ENCODE measurements around the gene NPL.

Gene NPL

DNA sequence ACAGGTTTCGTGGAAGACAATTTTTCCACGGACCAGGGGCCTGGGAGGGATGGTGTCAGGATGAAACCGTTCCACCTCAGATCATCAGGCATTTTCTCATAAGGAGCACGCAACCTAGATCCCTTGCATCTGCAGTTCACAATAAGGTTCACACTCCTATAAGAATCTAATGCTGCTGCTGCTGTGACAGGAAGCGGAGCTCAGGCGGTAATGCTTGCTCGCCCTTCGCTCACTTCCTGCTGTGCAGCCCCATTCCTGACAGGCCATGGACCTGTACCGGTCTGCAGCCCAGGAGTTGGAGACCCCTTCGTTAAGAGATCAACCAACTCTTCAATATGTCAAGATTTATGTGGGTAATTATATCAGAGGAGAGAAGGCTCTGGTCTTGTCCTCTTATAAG, 46.2 kb downstream of the NPL start:
- no peak for DNase-seq (ENCODE audit: low read depth)
- TF ChIP-seq, protein P1, sequence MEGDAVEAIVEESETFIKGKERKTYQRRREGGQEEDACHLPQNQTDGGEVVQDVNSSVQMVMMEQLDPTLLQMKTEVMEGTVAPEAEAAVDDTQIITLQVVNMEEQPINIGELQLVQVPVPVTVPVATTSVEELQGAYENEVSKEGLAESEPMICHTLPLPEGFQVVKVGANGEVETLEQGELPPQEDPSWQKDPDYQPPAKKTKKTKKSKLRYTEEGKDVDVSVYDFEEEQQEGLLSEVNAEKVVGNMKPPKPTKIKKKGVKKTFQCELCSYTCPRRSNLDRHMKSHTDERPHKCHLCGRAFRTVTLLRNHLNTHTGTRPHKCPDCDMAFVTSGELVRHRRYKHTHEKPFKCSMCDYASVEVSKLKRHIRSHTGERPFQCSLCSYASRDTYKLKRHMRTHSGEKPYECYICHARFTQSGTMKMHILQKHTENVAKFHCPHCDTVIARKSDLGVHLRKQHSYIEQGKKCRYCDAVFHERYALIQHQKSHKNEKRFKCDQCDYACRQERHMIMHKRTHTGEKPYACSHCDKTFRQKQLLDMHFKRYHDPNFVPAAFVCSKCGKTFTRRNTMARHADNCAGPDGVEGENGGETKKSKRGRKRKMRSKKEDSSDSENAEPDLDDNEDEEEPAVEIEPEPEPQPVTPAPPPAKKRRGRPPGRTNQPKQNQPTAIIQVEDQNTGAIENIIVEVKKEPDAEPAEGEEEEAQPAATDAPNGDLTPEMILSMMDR (IDR thresholded peaks at IDR 0.05; ENCODE audit: insufficient read depth, low read depth, low read length, missing control alignments), result no peak
- H3K4me3 ChIP-seq (ENCODE audit: low read length), result no peak overlapping the region

DNA sequence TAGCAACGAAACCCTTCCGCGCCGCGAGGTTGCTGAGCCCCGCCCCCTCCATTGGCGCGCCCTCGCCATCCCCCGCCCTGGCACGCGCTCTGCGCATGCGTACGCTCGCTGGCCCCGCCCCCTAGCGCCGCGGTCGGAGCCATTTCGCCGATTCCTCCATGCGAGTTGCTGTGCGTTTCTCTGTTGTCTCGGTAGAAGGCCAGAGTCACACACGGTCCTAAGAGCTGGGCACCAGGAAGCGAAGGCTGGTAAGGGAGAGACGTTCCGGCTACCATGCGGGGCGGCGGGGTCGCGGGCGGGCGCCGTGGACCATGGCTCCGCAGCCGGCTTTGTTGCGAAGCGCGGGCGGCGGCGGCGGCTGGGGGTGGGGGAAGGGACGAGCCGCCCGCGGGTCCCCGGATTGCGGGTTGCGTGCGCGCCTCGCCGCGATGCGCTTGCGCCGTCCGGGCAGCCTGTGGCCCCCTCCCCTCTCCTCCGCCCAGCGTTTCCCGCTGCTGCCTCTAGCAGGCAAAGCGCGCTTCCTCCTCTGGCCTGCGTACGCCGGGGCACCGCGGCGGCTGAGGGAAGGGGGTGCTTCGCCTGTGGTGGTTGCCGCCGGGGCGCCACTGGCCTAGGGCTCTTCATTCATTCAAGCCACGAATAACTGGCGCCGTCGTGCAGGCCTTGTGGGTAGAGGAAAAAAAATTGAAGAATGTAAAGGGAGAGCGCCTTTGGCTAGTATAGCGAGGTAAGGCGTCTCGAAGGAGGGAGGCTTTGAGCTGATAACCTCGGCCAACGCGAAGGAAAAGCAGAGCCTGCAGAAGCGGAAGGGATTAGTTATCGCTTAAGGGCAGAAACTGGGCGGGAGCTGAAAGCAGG, 49.9 kb downstream of the NPL start, which contains the start of gene DHX9:
Gene DHX9 (plus strand): TSS at position 139 of the 858 bp plus-strand sequence. CDS start 3,220 bp downstream, outside the sequence.
- H3K4me3 ChIP-seq (ENCODE audit: low read length), result peak within 1 kb of the TSS; percentile 61
- TF ChIP-seq, protein P1 (IDR thresholded peaks at IDR 0.05; ENCODE audit: insufficient read depth, low read depth, low read length, missing control alignments), result no peak
- DNase-seq (ENCODE audit: low read depth), result peak; percentile 88

DNA sequence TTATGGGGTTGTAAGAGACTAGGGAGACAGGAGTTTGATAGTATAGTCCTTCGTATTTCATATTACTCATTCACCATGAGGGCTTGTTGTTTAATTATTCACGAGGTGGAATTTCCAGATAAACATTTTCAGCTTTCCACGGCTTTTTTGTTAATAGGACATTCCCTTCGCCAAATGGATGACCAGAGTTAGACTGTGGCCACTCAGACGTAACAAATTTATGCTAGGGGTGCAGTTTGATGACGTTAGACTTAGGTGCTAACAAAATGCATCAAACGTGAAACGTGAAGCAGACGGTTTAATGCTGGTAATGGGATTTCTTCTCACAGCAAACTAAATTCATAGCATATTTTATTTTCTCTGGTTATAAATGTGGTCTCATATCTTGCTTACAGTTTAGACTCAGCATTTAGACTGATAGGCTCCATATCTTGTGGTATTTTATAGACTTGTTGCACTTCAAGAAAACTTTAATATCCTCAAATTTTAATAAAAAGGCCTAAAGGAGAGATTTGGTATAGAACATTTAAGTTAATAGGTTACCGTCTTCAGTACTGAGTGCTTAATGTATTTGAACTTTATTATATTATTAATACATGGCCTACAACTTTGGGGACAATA, 51.9 kb downstream of the NPL start:
- peak overlapping the region; percentile 61 for H3K4me3 ChIP-seq (ENCODE audit: low read length)
- DNase-seq (ENCODE audit: low read depth), result peak; percentile 42
- TF ChIP-seq, protein P1 (IDR thresholded peaks at IDR 0.05; ENCODE audit: insufficient read depth, low read depth, low read length, missing control alignments), result no peak

DNA sequence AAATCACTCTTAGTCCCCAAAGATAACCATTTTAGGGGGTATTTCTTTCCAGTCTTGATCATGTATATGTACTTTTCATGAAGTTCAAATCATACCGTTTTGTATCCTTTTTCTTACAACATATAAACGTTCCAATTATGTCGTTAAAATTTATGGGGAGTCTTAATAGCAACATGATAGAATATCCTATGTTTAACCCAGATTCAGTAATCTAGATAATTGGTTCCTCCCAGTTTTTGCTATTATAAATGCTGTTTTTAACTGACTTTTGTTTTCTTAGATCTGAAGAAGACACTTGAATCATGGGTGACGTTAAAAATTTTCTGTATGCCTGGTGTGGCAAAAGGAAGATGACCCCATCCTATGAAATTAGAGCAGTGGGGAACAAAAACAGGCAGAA, 52.7 kb downstream of the NPL start:
- DNase-seq (ENCODE audit: low read depth), result no peak
- TF ChIP-seq, protein P1 (IDR thresholded peaks at IDR 0.05; ENCODE audit: insufficient read depth, low read depth, low read length, missing control alignments), result no peak
- H3K4me3 ChIP-seq (ENCODE audit: low read length), result no peak overlapping the region

DNA sequence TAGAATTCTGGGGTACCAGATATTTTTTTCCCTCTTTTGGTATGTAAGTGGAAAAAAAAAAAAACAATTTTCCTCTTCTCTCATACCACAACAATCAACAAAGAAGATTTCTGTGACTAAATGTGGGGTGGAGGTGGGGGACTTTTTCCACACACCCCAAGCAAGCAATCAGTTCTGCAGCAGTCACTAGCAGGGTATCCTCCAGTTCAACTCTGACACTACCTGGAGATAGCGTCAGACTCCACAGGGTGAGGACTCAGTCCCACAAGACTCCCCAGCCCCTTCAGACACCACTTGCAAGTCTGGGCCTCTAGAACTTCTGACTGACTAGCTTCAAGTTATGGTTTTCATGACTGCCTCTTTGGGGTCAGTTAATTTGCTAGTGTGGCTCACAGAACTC, 55.8 kb downstream of the NPL start:
- TF ChIP-seq, protein P1 (IDR thresholded peaks at IDR 0.05; ENCODE audit: insufficient read depth, low read depth, low read length, missing control alignments), result no peak
- DNase-seq (ENCODE audit: low read depth), result no peak
- H3K4me3 ChIP-seq (ENCODE audit: low read length), result no peak overlapping the region

DNA sequence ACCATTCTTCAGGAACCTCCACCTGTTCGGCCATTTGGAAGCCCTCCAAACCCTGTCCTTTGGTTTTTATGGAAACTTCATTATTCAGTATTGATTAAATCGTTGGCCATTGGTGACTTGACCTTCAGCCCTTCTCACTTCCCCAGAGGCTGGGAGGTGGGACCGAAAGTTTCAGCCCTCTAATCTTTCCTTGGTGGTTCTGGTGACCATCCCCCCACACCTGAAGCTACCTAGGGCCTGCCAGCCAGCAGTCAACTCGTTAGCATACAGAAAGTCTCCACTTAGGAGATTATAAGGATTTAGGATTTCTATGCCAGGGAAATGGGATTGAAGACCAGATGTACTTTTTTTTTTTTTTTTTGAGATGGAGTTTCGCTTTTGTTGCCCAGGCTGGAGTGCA, 56.3 kb downstream of the NPL start:
- no peak overlapping the region for H3K4me3 ChIP-seq (ENCODE audit: low read length)
- TF ChIP-seq, protein P1 (IDR thresholded peaks at IDR 0.05; ENCODE audit: insufficient read depth, low read depth, low read length, missing control alignments), result no peak

More for the DNA sequence above, 56.3 kb downstream of the NPL start:
- no peak for DNase-seq (ENCODE audit: low read depth)

All from epithelial cell of esophagus (primary cell).